ENCODE measurements around the gene C10orf67. TPM values are rescaled to one million over a fixed set of nuclear protein-coding genes. Genes with fewer than 3 reads are reported as not detected.

The C10orf67 gene
- total RNA-seq, 2 donors from 2014 or later, result not detected

GRCh38 chr10:23172429-23173213 lies 172.0 kb downstream of the C10orf67 start:
- TF ChIP-seq CTCF (IDR thresholded peaks at IDR 0.05), result no peak
- H3K9me3 ChIP-seq, result no peaks in the 10 kb centered on the region
- no peak overlapping the region for H3K27ac ChIP-seq
- no peak overlapping the region for H3K4me3 ChIP-seq
- no peaks in the 10 kb centered on the region for H3K36me3 ChIP-seq
- H3K27me3 ChIP-seq, result peaks cover 33% of the 10 kb centered on the region
- intact Hi-C loops (cut with DNase I), result no loop called here
- no peak for DNase-seq
- no peaks in the 10 kb centered on the region for H3K4me1 ChIP-seq
- H3K9ac ChIP-seq (ENCODE audit: low read depth in 2 of 2, low read length in 2 of 2), result no peak overlapping the region

GRCh38 chr10:23171232-23171876 lies 173.2 kb downstream of the C10orf67 start:
- TF ChIP-seq CTCF (IDR thresholded peaks at IDR 0.05), result no peak
- Histone ChIP-seq H3K4me1 (no peaks in the 10 kb centered on the region), H3K9ac (ENCODE audit: low read depth in 2 of 2, low read length in 2 of 2) (no peak overlapping the region), H3K9me3 (no peaks in the 10 kb centered on the region), H3K27ac (no peak overlapping the region), H3K4me3 (no peak overlapping the region), H3K27me3 (peaks cover 33% of the 10 kb centered on the region), H3K36me3 (no peaks in the 10 kb centered on the region)
- intact Hi-C loops (cut with DNase I), result no loop called here
- no peak for DNase-seq

- H3K27ac ChIP-seq, result no peak overlapping the region
- H3K9me3 ChIP-seq, result no peaks in the 10 kb centered on the region
- H3K4me1 ChIP-seq, result no peaks in the 10 kb centered on the region
- no peaks in the 10 kb centered on the region for H3K27me3 ChIP-seq
- H3K36me3 ChIP-seq, result no peaks in the 10 kb centered on the region
- DNase-seq, result peak; percentile 36
- intact Hi-C loops (cut with DNase I), result no loop called here
- H3K9ac ChIP-seq (ENCODE audit: low read depth in 2 of 2, low read length in 2 of 2), result no peak overlapping the region
- H3K4me3 ChIP-seq, result no peak overlapping the region
- TF ChIP-seq CTCF (IDR thresholded peaks at IDR 0.05), result peak; percentile 86
Measured at GRCh38 chr10:23158370-23158769, 186.2 kb downstream of the C10orf67 start.

GRCh38 chr10:23157691-23158369 lies 186.8 kb downstream of the C10orf67 start:
- H3K27me3 ChIP-seq, result no peaks in the 10 kb centered on the region
- no peak overlapping the region for H3K27ac ChIP-seq
- no peak overlapping the region for H3K9ac ChIP-seq (ENCODE audit: low read depth in 2 of 2, low read length in 2 of 2)
- intact Hi-C loops (cut with DNase I), result no loop called here
- H3K36me3 ChIP-seq, result no peaks in the 10 kb centered on the region
- H3K4me1 ChIP-seq, result no peaks in the 10 kb centered on the region
- H3K9me3 ChIP-seq, result no peaks in the 10 kb centered on the region
- TF ChIP-seq CTCF (IDR thresholded peaks at IDR 0.05), result no peak
- no peak for DNase-seq
- H3K4me3 ChIP-seq, result no peak overlapping the region

GRCh38 chr10:23157239-23157681 lies 187.3 kb downstream of the C10orf67 start:
- no peaks in the 10 kb centered on the region for H3K27me3 ChIP-seq
- H3K27ac ChIP-seq, result no peak overlapping the region
- no peak for TF ChIP-seq CTCF (IDR thresholded peaks at IDR 0.05)
- no peaks in the 10 kb centered on the region for H3K4me1 ChIP-seq
- no peak overlapping the region for H3K4me3 ChIP-seq
- intact Hi-C loops (cut with DNase I), result no loop called here
- H3K9ac ChIP-seq (ENCODE audit: low read depth in 2 of 2, low read length in 2 of 2), result no peak overlapping the region
- H3K36me3 ChIP-seq, result no peaks in the 10 kb centered on the region
- no peaks in the 10 kb centered on the region for H3K9me3 ChIP-seq
- DNase-seq, result no peak

Data from colonic mucosa (tissue), 4 donors.